Smooth muscle cell of the brain vasculature (primary cell): Measurements from ENCODE around the gene GABRE.
"Not testable (repeated sequence)": the region's sequence is repeated elsewhere in the genome, so short reads cannot be mapped to it uniquely, and the experiment has no call there.

Experiments used
- DNase-seq: peaks from one replicate; pipeline ENCODE4 v3.0.0-alpha.2; 2012; ENCODE audit warnings: low read depth, low spot score

Gene GABRE

GRCh38 chrX:151970027-151970426 is 4.4 kb downstream of the GABRE start:
- DNase-seq: no peak

DNA sequence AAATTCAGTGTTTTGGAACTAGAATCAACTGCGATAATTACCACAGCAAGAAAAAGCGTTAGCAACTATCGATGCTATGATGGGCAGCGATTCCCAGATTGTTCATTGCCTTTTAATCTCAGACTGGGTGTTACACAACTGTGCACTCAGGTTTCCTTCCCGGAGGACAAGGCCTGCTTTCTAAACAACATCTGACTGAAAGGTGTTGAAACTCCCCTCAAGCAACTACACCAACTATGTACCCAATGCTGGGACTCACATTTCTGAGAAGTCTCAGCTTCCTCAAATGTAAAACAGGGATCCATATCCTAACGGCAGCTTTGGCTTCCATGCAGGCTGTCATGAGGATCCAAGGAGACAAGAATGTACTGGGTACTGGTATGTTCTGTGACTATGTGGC is 8.2 kb downstream of the GABRE start:
- no peak for DNase-seq

- no peak for DNase-seq
These were observed 12.4 kb downstream of the GABRE start for GRCh38 chrX:151962034-151962433.

GRCh38 chrX:151958101-151958500 is 16.4 kb downstream of the GABRE start:
- no peak for DNase-seq

GRCh38 chrX:151954730-151955129 is 19.7 kb downstream of the GABRE start:
- no peak for DNase-seq

- DNase-seq: no peak
These were observed 36.3 kb downstream of the GABRE start for GRCh38 chrX:151938172-151938571.

DNA sequence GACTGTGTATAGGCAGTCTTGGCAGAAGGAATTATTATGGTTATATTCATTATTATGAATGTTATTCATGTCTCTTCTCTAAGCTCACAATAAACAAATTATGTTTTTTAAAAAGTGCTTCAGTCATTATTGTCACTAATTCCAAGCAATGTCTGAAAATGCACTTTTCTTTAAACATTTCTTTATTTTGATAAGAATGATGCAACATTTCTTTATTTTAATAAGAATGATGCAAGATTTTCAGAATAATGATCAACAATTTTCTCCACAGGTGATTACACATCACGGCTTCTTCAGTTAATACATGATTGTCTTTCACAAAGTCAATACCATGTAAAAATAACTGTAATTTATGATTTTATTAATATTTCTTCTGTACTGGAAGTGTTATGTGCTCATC is 39.1 kb downstream of the GABRE start:
- no peak for DNase-seq

- no peak for DNase-seq
These were observed 45.4 kb downstream of the GABRE start for GRCh38 chrX:151929126-151929525.

- DNase-seq: no peak
These were observed 50.8 kb downstream of the GABRE start for GRCh38 chrX:151923648-151924047.

GRCh38 chrX:151922692-151923091 is 51.8 kb downstream of the GABRE start:
- DNase-seq: no peak

DNA sequence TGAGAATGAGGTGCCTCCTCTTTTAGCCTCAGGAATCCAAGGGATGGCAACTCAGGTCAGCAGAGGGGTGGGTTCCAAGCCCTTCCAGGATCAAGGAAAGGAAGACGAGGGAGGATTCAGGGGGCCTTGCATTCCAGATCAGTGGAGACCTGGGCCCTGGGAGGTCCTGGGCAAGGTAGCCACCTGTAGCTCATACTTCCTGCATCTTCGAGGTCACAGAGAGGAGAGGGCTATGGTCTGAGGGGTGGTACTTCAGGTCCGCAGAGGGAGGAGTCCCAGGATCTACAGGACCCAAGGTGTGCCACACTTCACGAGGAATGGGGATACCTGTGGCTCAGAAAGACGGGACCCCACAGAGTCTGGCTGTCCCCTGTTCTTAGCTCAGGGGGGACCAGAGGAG is 52.6 kb downstream of the GABRE start:
- DNase-seq: no peak

DNA sequence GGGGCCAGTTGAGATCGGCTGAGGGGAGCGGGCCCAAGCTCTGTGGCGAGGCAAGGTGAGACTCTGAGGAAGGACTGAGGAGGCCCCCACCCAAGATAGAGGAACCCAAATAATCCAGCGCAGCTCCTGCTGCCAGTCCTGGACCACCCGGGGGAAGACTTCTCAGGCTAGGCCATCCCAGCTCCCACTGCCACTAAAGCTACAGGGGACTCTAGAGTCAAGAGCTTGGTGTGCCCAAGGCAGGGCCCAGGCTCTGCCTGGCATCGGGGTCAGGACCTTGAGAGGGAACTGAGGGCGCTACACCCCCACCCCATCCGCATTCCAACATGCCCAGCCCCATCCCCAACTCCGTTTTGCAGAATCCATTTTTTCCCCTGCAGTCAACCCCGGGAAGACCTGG is 53.2 kb downstream of the GABRE start:
- DNase-seq: no peak

- DNase-seq: no peak
These were observed 53.9 kb downstream of the GABRE start for GRCh38 chrX:151920530-151920929.

GRCh38 chrX:151920101-151920500 is 54.4 kb downstream of the GABRE start:
- no peak for DNase-seq

DNA sequence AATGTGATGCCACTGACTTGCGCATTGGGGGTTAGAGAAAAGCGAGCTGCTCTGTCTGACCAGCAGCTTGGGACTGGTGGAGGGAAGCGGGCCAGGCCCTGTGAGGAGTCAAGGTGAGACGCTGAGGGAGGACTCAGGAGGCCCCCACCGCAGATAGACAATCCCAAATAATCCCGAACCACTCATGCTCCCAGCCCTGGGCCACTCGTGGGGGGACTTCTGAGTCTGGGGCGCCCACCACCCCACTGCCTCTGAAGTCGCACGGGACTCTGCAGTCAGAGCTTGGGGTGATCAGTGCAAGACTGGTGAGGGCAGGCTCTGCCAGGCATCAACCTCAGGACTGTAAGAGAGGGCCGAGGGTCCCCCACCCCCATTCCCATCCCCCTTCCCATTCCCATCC is 54.9 kb downstream of the GABRE start:
- DNase-seq: no peak

DNA sequence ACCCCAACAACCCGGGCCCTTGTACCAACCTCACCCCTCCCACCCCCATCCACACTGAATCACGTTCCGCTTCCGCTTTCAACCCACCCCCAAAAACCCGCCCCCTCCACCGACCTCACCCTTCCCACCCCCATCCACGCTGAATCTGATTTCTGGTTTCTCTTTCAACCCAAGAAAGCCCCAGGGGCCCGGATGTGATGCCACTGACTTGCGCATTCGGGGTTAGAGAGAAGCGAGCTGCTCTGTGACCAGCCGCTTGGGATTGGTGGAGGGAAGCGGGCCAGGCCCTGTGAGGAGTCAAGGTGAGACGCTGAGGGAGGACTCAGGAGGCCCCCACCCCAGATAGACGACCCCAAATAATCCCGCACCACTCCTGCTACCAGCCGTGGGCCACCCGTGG is 55.7 kb downstream of the GABRE start:
- not testable (repeated sequence) for DNase-seq

DNA sequence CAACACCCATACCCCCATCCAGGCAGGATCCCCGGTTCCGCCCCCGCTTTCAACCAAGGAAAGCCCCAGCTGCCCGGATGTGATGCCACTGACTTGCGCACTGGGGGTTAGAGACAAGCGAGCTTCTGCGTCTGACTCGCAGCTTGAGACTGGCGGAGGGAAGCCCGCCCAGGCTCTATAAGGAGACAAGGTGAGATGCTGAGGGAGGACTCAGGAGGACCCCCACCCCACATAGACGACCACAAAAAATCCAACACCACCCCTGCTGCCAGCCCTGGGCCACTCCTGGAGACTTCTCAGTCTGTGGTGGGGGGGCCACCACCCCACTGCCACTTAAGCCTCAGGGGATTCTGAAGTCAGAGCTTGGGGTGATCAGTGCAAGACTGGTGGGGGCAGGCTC is 61.7 kb downstream of the GABRE start, which contains the start of gene MAGEA4:
Gene MAGEA4 (plus strand): TSS at position 110 of the 400 bp plus-strand sequence. CDS start 10,776 bp downstream, outside the sequence.
- DNase-seq: no peak

- DNase-seq: no peak
These were observed 62.3 kb downstream of the GABRE start for GRCh38 chrX:151912221-151912620.

- DNase-seq: no peak
These were observed 69.5 kb downstream of the GABRE start for GRCh38 chrX:151904989-151905388.
